GM13977 (cell line): ENCODE measurements around the gene CAMKMT.
"Not testable (repeated sequence)": the region's sequence is repeated elsewhere in the genome, so short reads cannot be mapped to it uniquely, and the experiment has no call there.

Experiments
- DNase-seq: peaks from one replicate; pipeline ENCODE4 v3.0.0; 2012; ENCODE audit warnings: low spot score
- in situ Hi-C: fragments of 300-500 bp; cut with MboI; formaldehyde crosslinking; loops from one replicate; pipeline ENCODE4 v1.12.0; 2022; ENCODE audit warnings: low sequenced_read_pairs, low pct_unique_long_range_greater_than_20kb, mixed read lengths, inconsistent platforms; ENCODE audit not compliant: unreplicated experiment
- TF ChIP-seq, protein P1 (sequence below): IDR thresholded peaks from 2 replicates; pipeline ENCODE4 v1.5.1; 2012; ENCODE audit warnings: mild to moderate bottlenecking, control low read depth; ENCODE audit not compliant: insufficient read depth; ENCODE audit errors: extremely low read depth, missing control alignments

The CAMKMT gene

DNA sequence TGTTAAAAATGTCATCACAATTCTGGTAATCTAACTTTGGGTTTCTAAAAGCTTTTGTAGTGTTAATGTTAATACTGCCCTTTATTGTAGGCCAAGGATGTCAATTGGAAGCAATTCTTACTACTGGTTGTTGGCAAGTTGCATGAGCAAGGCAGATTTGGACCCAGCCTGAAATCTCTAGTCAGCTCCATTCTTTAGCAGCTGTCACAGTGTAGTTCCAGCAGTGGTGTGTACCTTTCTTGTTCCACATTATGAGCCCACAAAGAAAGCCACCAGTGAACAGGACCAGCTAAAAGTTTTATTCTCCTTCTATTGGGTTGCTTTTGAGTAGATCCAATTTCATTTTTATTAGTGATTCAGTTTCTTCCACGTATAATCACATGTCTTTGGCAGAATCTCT, 133.8 kb downstream of the CAMKMT start:
- TF ChIP-seq, protein P1, sequence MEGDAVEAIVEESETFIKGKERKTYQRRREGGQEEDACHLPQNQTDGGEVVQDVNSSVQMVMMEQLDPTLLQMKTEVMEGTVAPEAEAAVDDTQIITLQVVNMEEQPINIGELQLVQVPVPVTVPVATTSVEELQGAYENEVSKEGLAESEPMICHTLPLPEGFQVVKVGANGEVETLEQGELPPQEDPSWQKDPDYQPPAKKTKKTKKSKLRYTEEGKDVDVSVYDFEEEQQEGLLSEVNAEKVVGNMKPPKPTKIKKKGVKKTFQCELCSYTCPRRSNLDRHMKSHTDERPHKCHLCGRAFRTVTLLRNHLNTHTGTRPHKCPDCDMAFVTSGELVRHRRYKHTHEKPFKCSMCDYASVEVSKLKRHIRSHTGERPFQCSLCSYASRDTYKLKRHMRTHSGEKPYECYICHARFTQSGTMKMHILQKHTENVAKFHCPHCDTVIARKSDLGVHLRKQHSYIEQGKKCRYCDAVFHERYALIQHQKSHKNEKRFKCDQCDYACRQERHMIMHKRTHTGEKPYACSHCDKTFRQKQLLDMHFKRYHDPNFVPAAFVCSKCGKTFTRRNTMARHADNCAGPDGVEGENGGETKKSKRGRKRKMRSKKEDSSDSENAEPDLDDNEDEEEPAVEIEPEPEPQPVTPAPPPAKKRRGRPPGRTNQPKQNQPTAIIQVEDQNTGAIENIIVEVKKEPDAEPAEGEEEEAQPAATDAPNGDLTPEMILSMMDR: no peak
- no peak for DNase-seq
- in situ Hi-C loops: loop anchor here (25.0 kb wide), 1 partner anchor 417 kb away; no protein-coding TSS in a partner anchor

DNA sequence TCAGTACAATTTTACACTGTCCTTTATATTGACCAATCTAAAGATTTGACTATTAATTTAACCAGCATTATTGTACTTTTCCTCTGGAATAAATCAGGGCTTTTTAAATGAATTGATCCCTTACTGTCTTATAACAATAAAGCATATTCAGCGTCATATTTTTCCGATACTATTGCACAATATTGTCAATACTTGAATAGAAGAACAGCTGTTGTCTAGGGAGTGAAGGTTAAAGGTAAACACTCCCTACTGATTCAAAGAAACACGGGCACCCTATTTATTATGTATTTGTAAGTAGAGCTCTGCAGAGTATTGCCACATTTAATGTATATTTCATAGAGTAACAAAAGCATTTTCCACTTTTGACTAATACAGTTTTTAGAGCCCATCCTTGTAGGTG, 134.4 kb downstream of the CAMKMT start:
- in situ Hi-C loops: loop anchor here (25.0 kb wide), 1 partner anchor 416 kb away; no protein-coding TSS in a partner anchor
- no peak for DNase-seq
- TF ChIP-seq, protein P1: no peak

DNA sequence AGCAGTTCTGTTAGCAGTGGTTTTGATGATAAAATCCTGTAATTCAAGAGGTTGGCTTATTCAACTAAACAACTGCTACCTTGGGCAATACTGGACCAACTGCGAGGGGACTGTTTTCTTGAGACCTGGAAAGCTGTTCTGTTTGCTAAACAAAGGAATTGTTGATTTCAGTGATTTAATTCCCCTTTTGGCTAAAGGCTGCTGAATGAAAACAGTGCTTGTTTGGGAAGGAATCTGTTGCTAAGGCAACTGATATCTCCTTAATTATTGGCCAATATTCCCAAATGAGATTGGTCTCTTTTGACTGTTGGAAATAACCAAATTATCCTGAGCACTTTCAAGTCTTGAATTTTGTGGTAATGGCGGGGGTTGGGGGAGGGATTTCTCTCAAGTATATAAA, 136.8 kb downstream of the CAMKMT start:
- in situ Hi-C loops: loop anchor here (25.0 kb wide), 1 partner anchor 414 kb away; no protein-coding TSS in a partner anchor

DNA sequence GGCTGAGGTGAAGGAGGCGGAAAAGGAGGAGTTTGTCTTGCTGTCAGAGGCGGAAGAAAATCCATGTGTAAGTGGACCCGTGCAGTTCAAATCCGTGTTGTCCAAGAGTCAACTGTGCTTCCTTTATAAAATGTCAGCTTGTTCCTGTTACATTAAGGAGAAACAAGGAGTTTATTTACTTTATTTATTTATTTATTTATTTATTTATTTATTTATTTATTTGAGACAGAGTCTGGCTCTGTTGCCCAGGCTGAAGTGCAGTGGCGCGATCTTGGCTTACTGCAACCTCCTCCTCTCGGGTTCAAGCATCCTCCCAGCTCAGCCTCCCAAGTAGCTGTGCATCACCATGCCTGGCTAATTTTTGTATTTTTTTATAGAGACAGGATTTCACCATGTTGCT, 143.9 kb downstream of the CAMKMT start:
- in situ Hi-C loops, DNase-seq: not testable (repeated sequence)

More for the DNA sequence above, 136.8 kb downstream of the CAMKMT start:
- TF ChIP-seq, protein P1: no peak
- no peak for DNase-seq

DNA sequence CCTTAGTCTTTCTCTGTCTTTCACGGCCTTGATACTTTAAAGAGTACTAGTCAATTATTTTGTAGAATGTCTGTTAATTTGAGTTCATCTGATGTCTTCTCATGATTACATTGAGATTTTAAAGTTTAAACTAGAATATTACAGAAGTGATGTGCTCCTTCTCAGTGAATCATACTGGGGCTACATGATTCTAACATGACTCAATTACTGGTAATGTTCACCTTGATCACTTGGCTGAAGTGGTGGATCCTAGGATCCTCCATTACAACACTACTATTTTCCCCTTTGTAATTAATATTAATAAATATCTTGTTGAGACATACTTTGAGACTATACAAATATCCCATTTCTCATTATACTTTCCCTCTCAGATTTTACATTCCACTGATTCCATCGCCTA, 148.5 kb downstream of the CAMKMT start:
- TF ChIP-seq, protein P1: no peak
- in situ Hi-C loops: no loop called here
- DNase-seq: no peak

DNA sequence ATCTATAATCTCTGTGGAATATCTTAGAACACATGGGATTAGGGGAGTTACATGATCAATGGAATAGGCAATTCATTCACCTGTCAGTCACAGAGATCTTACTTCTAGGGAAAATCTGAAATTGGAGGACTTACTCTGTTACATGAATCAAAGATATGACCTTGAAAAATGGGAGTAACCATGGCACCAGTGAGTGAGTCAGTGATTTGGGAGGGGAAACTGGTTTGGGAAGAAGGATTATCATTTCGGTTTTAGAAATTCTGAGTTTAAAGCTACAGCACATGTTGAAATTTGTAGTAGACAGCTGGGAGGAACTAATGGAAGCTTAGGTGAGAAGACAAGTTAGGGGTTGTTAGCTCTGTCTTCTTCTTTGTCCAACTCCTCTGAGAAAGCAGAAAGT, 153.7 kb downstream of the CAMKMT start:
- DNase-seq: no peak
- in situ Hi-C loops: no loop called here
- TF ChIP-seq, protein P1: no peak

DNA sequence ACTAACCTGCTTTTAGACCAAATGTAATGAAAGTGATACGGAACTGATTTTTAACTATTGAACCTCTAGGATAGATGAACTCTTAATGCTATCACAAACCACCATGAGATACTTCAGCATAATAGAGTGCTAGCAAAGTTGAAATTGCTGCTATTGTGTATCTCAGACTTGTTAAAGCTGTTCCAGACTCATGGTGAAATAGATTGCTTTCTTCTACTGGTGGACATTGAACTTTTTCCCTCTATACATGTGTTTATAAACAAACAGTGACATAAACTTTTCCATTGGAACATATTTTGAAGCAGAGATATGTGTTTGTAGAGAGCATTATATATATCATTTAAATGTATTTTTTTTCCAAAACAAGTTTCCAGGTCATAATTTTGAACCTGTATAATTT, 157.3 kb downstream of the CAMKMT start:
- in situ Hi-C loops: no loop called here
- TF ChIP-seq, protein P1: no peak
- DNase-seq: no peak
